Tibial nerve (tissue), 4 donors: ENCODE data around the gene CAD.

Source experiments
- EP300 ChIP-seq, 2 donors: sonication (generic); formaldehyde crosslinking; IDR thresholded peaks; one replicate each; pipeline ENCODE4 v1.6.1; 2017; ENCODE audit warnings: antibody characterized with exemption in 2 of 2, mild to moderate bottlenecking in 1 of 2
- POLR2A ChIP-seq, 2 donors: fragments of 450-650 bp; IDR thresholded peaks; one replicate each; pipeline ENCODE4 v1.6.1; 2017; ENCODE audit warnings: antibody characterized with exemption in 2 of 2, mild to moderate bottlenecking in 2 of 2, moderate library complexity in 2 of 2
- TF ChIP-seq, protein P1 (sequence below), 5 experiments: fragments of 200-600 bp in 3 of 5; fragments of 450-650 bp in 2 of 5; sonication (generic) in 3 of 5; IDR thresholded peaks; one replicate each; pipeline ENCODE4 v1.5.1; 2016 to 2019; ENCODE audit warnings: antibody characterized with exemption in 5 of 5, mild to moderate bottlenecking in 3 of 5, moderate library complexity in 2 of 5

DNA sequence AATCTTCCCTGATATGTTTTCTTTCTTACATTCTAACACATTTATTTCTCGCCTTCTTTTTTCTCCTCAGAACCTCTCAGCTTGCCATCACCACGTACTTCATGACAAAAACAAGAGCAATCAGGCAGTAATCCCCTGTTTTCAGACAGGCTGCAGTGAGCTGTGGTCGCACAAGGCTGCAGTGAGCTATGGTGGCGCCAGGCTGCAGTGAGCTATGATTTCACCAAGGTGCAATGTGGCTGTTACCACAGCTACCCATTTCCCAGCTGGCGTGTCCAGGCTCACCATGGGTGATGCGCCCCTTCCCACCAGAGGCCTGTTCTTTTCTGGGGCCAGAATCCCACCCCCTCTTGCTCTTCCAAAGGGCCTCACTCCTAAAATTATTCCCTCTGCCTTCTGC lies 42.5 kb upstream of the CAD start:
- TF ChIP-seq, protein P1, sequence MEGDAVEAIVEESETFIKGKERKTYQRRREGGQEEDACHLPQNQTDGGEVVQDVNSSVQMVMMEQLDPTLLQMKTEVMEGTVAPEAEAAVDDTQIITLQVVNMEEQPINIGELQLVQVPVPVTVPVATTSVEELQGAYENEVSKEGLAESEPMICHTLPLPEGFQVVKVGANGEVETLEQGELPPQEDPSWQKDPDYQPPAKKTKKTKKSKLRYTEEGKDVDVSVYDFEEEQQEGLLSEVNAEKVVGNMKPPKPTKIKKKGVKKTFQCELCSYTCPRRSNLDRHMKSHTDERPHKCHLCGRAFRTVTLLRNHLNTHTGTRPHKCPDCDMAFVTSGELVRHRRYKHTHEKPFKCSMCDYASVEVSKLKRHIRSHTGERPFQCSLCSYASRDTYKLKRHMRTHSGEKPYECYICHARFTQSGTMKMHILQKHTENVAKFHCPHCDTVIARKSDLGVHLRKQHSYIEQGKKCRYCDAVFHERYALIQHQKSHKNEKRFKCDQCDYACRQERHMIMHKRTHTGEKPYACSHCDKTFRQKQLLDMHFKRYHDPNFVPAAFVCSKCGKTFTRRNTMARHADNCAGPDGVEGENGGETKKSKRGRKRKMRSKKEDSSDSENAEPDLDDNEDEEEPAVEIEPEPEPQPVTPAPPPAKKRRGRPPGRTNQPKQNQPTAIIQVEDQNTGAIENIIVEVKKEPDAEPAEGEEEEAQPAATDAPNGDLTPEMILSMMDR (IDR thresholded peaks at IDR 0.05): no peak
- TF ChIP-seq POLR2A (IDR thresholded peaks at IDR 0.05) (no peak), EP300 (IDR thresholded peaks at IDR 0.05) (no peak)
